Calu3 (cell line): ENCODE results near the gene SLC2A6. TPM values are rescaled to one million over a fixed set of nuclear protein-coding genes. Genes with fewer than 3 reads are reported as not detected.

Source experiments
- BruUV-seq: library from RNA; stranded (reverse); fragments of 400-500 nt; replicated peaks from 2 replicates; lab custom pipeline; 2021; lab: Mats Ljungman, UMichigan
- CTCF ChIA-PET: fragments of 300-600 bp; sonication (Branson Sonifier 250); formaldehyde crosslinking; loops from one replicate; lab custom pipeline; 2022; ENCODE audit warnings: antibody characterized with exemption; lab: Charles Lee
- DNase-seq: peaks from one replicate; pipeline ENCODE4 v3.0.0; 2022
- H3K27ac Mint-ChIP-seq: one replicate; pipeline ENCODE4 v1.8.0; 2022; ENCODE audit warnings: mixed read lengths; ENCODE audit not compliant: unreplicated experiment
- H3K27me3 Mint-ChIP-seq: one replicate; pipeline ENCODE4 v1.8.0; 2022; ENCODE audit warnings: mixed read lengths; ENCODE audit not compliant: unreplicated experiment
- H3K36me3 Mint-ChIP-seq: one replicate; pipeline ENCODE4 v1.8.0; 2022; ENCODE audit warnings: mild to moderate bottlenecking, moderate library complexity, mixed read lengths; ENCODE audit not compliant: insufficient read depth, unreplicated experiment
- H3K4me1 Mint-ChIP-seq: one replicate; pipeline ENCODE4 v1.8.0; 2022; ENCODE audit warnings: mild to moderate bottlenecking, low read depth, mixed read lengths; ENCODE audit not compliant: unreplicated experiment
- H3K4me3 Mint-ChIP-seq: one replicate; pipeline ENCODE4 v1.8.0; 2022; ENCODE audit warnings: mild to moderate bottlenecking, low read depth, moderate library complexity, mixed read lengths; ENCODE audit not compliant: unreplicated experiment
- H3K9me3 Mint-ChIP-seq: one replicate; pipeline ENCODE4 v1.8.0; 2022; ENCODE audit warnings: low read depth, mixed read lengths; ENCODE audit not compliant: unreplicated experiment
- CTCF ChIP-seq: fragments of 200-600 bp; IDR thresholded peaks from one replicate; pipeline ENCODE4 v1.8.0; 2022; ENCODE audit warnings: antibody characterized with exemption; ENCODE audit not compliant: unreplicated experiment
- intact Hi-C: fragments of 100-400 bp; cut with micrococcal nuclease; formaldehyde crosslinking; loops from one replicate; pipeline ENCODE4 v1.10.0; 2022; ENCODE audit not compliant: unreplicated experiment
- total RNA-seq: library from RNA; stranded (reverse); gene quantifications from 2 replicates; pipeline ENCODE4 v1.2.3, GENCODE V29; 2022

Gene SLC2A6
- total RNA-seq, 1 experiment from 2014 or later: 11.6 TPM

GRCh38 chr9:133456409-133456808, 22.5 kb downstream of the SLC2A6 start:
- CTCF ChIA-PET: no interaction called here
- no peak overlapping the region for H3K4me3 Mint-ChIP-seq
- H3K27ac Mint-ChIP-seq: no peak overlapping the region
- intact Hi-C loops: no loop called here
- no peaks in the 10 kb centered on the region for H3K9me3 Mint-ChIP-seq
- BruUV-seq: no TSS peak
- peaks cover 22% of the 10 kb centered on the region for H3K36me3 Mint-ChIP-seq
- no peaks in the 10 kb centered on the region for H3K4me1 Mint-ChIP-seq
- no peaks in the 10 kb centered on the region for H3K27me3 Mint-ChIP-seq
- no peak for DNase-seq
- TF ChIP-seq CTCF: no peak

- DNase-seq: no peak
- Mint-ChIP-seq H3K27me3 (no peaks in the 10 kb centered on the region), H3K27ac (no peak overlapping the region), H3K4me3 (no peak overlapping the region), H3K9me3 (no peaks in the 10 kb centered on the region), H3K4me1 (no peaks in the 10 kb centered on the region), H3K36me3 (peaks cover 22% of the 10 kb centered on the region)
- CTCF ChIA-PET: no interaction called here
- TF ChIP-seq CTCF: no peak
- BruUV-seq: no TSS peak
- intact Hi-C loops: no loop called here
Observed at GRCh38 chr9:133455936-133456335, 23.0 kb downstream of the SLC2A6 start.

- intact Hi-C loops: no loop called here
- no peak overlapping the region for H3K27ac Mint-ChIP-seq
- H3K4me3 Mint-ChIP-seq: no peak overlapping the region
- no peak for TF ChIP-seq CTCF
- no peak for DNase-seq
- no peaks in the 10 kb centered on the region for H3K9me3 Mint-ChIP-seq
- no TSS peak for BruUV-seq
- peaks cover 15% of the 10 kb centered on the region for H3K36me3 Mint-ChIP-seq
- peaks cover under 1% of the 10 kb centered on the region for H3K4me1 Mint-ChIP-seq
- no peaks in the 10 kb centered on the region for H3K27me3 Mint-ChIP-seq
- CTCF ChIA-PET: no interaction called here
Observed at GRCh38 chr9:133454943-133455673, 23.8 kb downstream of the SLC2A6 start.

GRCh38 chr9:133454325-133454724, 24.6 kb downstream of the SLC2A6 start:
- intact Hi-C loops: no loop called here
- Mint-ChIP-seq H3K27ac (no peak overlapping the region), H3K9me3 (no peaks in the 10 kb centered on the region), H3K4me1 (peaks cover 9% of the 10 kb centered on the region), H3K27me3 (no peaks in the 10 kb centered on the region), H3K36me3 (peaks cover 7% of the 10 kb centered on the region), H3K4me3 (no peak overlapping the region)
- no peak for TF ChIP-seq CTCF
- DNase-seq: no peak
- CTCF ChIA-PET: no interaction called here
- no TSS peak for BruUV-seq
